GM18519 (cell line): ENCODE measurements around the gene IL31.

ENCODE experiments used
- ATAC-seq: cut with Tn5 transposase; IDR thresholded peaks from one replicate; pipeline ENCODE4 v1.9.1; 2021; ENCODE audit warnings: mild to moderate bottlenecking, moderate library complexity; ENCODE audit not compliant: unreplicated experiment, low FRiP score

The IL31 gene

GRCh38 chr12:122159882-122160281, 14.1 kb downstream of the IL31 start:
- ATAC-seq: no peak

GRCh38 chr12:122158700-122159285, 15.2 kb downstream of the IL31 start:
- ATAC-seq: no peak

- ATAC-seq: no peak
These were observed 18.3 kb downstream of the IL31 start for GRCh38 chr12:122155705-122156104.

- ATAC-seq: no peak
These were observed 21.3 kb downstream of the IL31 start for GRCh38 chr12:122152754-122153153.

GRCh38 chr12:122150127-122150681, 23.8 kb downstream of the IL31 start:
- ATAC-seq: no peak

- ATAC-seq: no peak
These were observed 25.4 kb downstream of the IL31 start for GRCh38 chr12:122148657-122149056.

GRCh38 chr12:122147514-122148290, 26.3 kb downstream of the IL31 start:
- no peak for ATAC-seq

GRCh38 chr12:122145505-122146330, 28.3 kb downstream of the IL31 start:
- no peak for ATAC-seq

GRCh38 chr12:122144885-122145284, 29.1 kb downstream of the IL31 start:
- ATAC-seq: no peak

- no peak for ATAC-seq
These were observed 31.2 kb downstream of the IL31 start for GRCh38 chr12:122142857-122143256.

- ATAC-seq: no peak
These were observed 31.9 kb downstream of the IL31 start for GRCh38 chr12:122141911-122142725.

GRCh38 chr12:122140467-122141257, 33.4 kb downstream of the IL31 start:
- ATAC-seq: no peak

GRCh38 chr12:122139941-122140340, 34.1 kb downstream of the IL31 start:
- no peak for ATAC-seq

- no peak for ATAC-seq
These were observed 34.8 kb downstream of the IL31 start for GRCh38 chr12:122139266-122139665.

GRCh38 chr12:122138616-122139015, 35.4 kb downstream of the IL31 start:
- ATAC-seq: no peak

GRCh38 chr12:122138181-122138580, 35.8 kb downstream of the IL31 start:
- ATAC-seq: no peak

GRCh38 chr12:122137681-122138080, 36.3 kb downstream of the IL31 start:
- no peak for ATAC-seq

GRCh38 chr12:122137229-122137628, 36.8 kb downstream of the IL31 start:
- no peak for ATAC-seq

GRCh38 chr12:122135437-122136031, 38.5 kb downstream of the IL31 start:
- no peak for ATAC-seq
